C4-2B (cell line): ENCODE results near the gene MALSU1.

Experiments
- H3K27ac ChIP-seq: fragments of 450-650 bp; 2 replicates; pipeline ENCODE4 v1.5.1; 2017
- ZFX ChIP-seq: fragments of 450-650 bp; IDR thresholded peaks from 2 replicates; pipeline ENCODE4 v1.6.1; 2017
- TF ChIP-seq, protein P1 (sequence below): fragments of 450-650 bp; conservative IDR thresholded peaks from 2 replicates; pipeline ENCODE4 v1.5.1; 2017; ENCODE audit warnings: mild to moderate bottlenecking

The MALSU1 gene

DNA sequence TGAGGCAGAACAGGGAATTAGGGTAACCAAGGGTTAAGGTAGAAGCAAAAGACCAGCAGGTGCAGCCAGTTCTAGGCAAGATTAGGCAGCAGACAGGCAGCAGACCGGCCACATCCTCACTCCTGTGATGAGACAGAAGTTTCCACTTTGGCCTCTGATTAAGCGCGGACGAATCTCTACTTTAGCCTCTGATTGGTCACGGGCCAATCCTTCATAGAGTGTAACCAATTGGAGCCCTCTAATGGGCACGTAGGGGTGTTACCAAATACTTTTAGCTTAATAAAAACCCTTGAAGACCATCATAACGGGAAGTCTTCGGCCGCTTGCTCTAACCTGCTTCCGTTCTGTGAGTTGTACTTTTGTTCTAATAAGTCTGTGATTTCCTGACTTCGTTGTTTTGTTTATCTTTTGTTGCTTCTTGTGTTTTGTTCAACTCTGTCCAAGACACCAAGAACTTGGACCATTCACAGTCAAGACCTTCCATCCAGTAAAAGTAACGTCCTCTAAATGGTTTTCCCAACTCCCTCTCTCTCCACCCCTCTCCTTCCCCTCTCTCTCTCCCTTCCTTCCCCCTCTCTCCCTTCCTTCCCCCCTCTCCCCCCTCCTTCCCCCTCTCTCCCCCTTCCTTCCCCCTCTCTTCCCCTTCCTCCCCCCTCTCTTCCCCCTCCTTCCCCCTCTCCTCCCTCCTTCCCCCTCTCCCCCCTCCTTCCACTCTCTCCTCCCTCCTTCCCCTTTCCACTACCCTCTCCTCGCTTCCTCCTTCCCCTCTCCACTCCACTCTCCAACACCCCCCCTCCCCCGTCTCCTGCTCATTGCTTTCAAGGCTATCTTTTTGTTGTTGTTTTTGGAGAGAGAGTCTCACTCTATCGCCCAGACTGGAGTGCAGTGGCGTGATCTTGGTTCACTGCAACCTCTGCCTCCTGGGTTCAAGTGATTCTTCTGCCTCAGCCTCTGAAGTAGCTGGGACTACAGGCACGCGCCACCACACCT is 13.2 kb upstream of the MALSU1 start:
- H3K27ac ChIP-seq = no peak overlapping the region
- TF ChIP-seq ZFX = no peak
- TF ChIP-seq, protein P1, sequence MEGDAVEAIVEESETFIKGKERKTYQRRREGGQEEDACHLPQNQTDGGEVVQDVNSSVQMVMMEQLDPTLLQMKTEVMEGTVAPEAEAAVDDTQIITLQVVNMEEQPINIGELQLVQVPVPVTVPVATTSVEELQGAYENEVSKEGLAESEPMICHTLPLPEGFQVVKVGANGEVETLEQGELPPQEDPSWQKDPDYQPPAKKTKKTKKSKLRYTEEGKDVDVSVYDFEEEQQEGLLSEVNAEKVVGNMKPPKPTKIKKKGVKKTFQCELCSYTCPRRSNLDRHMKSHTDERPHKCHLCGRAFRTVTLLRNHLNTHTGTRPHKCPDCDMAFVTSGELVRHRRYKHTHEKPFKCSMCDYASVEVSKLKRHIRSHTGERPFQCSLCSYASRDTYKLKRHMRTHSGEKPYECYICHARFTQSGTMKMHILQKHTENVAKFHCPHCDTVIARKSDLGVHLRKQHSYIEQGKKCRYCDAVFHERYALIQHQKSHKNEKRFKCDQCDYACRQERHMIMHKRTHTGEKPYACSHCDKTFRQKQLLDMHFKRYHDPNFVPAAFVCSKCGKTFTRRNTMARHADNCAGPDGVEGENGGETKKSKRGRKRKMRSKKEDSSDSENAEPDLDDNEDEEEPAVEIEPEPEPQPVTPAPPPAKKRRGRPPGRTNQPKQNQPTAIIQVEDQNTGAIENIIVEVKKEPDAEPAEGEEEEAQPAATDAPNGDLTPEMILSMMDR = no peak

DNA sequence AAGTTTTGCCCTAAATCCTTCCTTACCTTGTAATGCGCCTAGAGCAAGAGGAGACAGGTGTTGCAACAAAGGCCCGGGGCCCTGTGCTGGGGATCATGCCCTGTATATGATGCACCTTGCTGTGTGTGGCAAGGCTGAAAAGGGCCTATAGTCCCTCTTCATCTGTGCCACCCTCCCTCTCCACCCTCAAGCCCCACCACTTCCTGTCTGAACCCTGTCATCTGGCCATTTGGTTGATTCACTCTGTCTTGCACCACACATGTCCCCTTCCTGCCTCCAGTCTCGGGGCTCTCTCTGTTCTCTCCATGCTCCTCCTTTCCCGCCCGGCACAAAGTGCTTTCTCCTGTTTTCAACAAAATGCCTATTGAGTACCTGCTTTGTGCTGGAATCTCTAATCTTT is 11.5 kb upstream of the MALSU1 start:
- no peak for TF ChIP-seq ZFX
- TF ChIP-seq, protein P1 = no peak
- H3K27ac ChIP-seq = no peak overlapping the region

DNA sequence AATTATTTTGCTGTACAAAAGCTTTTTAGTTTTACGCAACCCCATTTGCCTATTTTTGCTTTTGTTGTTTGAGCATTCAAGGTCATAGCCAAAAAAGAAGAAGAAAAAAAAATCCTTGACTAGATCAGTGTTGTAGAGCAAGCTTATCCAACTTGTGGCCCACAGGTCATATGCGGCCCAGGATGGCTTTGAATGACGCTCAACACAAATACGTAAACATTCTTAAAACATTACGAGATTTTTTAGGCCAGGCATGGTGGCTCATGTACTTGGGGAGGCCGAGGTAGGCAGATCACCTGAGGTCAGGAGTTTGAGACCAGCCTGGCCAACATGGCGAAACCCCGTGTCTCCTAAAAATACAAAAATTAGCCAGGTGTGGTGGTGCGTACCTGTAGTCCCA is 8.1 kb upstream of the MALSU1 start:
- no peak overlapping the region for H3K27ac ChIP-seq
- no peak for TF ChIP-seq ZFX
- TF ChIP-seq, protein P1 = no peak

DNA sequence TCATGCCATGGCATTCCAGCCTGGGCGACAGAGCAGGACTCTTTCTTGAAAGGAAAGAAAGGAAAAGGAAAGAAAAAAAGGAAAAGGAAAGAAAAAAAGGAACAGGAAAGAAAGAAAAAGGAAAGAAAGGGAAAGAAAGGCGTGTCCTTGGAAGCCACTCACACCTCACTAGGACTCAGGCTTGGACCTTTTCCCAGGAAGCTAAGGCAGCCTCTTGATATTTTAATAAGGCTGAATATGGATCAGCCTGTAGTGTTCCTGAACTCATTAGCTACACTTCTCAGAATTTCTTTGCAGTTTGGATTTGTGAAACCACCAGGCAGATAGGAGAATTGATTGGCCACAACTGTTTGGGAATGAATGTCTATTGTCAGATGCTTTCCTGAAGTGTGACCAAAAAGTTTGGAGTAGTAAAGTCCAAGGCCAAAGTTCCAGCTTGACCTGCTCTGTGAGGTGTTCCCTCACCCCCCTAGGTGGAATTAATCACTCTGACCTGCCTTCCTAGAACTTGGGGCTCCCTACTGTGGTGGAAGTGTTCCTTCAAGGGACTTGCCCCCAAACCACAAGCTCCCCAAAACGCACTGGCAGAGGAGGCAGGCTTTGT is 7.1 kb upstream of the MALSU1 start:
- TF ChIP-seq, protein P1 = no peak
- no peak for TF ChIP-seq ZFX
- no peak overlapping the region for H3K27ac ChIP-seq

DNA sequence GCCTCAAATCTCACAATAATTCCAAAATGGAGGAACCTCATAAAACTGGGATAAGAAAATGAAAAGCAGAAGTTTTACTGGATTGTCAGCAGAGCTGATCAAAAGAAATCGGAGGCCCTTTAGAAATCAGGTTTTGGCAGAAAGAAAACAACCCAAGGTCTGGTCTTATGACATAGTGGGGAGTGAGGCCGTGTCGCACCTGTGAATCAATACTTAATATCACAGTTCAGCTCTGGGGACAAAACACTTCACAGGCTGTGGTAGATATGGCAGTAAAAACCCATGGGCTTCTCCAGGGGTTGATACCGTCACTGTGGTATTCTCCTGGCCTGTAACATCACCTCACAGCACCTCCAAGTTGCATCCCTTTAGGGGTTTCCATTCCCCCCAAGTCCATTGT is 6.5 kb upstream of the MALSU1 start:
- TF ChIP-seq, protein P1 = no peak
- no peak for TF ChIP-seq ZFX
- no peak overlapping the region for H3K27ac ChIP-seq

DNA sequence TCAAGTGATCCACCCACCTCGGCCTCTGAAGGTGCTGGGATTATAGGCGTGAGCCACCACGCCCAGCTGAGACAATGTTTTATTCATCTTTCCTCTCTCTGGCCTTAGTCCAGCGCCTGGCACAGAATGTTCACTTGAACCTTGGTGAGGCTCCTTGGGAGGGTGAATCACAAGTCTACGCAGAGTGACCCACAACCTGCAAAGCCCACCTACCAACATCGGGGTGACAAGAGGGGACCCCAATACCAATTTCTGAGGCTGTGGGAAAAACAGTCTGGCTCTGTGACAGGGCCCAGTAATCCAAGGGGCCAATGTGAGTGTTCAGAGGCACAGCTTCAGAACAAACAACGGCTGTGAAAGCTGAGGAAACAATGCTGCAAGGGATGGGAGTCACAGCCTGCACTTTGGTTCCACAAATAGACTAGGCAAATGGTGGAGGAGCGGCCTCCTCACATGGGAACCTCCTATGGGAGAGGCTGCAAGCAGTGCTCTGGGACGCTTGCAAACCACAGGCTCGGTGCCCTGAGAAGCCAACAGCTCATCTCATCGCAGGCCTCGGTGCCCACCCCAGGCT is 5.6 kb upstream of the MALSU1 start:
- TF ChIP-seq, protein P1 = no peak
- TF ChIP-seq ZFX = no peak
- no peak overlapping the region for H3K27ac ChIP-seq
